ENCODE measurements around the gene BPIFB4.
"Not testable (repeated sequence)": the region's sequence is repeated elsewhere in the genome, so short reads cannot be mapped to it uniquely, and the experiment has no call there.

DNA sequence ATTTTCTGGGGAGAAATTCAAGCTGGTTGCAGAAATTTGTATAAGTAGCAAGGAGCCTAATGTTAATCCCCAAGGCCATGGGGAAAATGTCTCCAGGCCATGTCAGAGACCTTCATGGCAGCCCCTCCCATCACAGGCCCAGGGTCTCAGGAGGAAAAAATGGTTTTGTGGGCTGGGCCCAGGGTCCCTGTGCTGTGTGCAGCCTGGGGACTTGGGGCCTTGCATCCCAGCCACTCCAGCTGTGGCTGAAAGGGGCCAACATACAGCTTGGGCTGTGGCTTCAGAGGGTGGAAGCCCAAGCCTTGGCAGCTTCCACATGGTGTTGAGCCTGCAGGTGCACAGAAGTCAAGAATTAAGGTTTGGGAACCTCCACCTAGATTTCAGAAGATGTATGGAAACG is 42.9 kb downstream of the BPIFB4 start:
- TF ChIP-seq EZH2 (IDR thresholded peaks at IDR 0.05; ENCODE audit: borderline replicate concordance, low read depth, low read length, severe bottlenecking), result not testable (repeated sequence)
- TF ChIP-seq, protein P1, sequence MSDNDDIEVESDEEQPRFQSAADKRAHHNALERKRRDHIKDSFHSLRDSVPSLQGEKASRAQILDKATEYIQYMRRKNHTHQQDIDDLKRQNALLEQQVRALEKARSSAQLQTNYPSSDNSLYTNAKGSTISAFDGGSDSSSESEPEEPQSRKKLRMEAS (IDR thresholded peaks at IDR 0.05; ENCODE audit: insufficient read depth, insufficient read length), result not testable (repeated sequence)
- TF ChIP-seq, protein P2, sequence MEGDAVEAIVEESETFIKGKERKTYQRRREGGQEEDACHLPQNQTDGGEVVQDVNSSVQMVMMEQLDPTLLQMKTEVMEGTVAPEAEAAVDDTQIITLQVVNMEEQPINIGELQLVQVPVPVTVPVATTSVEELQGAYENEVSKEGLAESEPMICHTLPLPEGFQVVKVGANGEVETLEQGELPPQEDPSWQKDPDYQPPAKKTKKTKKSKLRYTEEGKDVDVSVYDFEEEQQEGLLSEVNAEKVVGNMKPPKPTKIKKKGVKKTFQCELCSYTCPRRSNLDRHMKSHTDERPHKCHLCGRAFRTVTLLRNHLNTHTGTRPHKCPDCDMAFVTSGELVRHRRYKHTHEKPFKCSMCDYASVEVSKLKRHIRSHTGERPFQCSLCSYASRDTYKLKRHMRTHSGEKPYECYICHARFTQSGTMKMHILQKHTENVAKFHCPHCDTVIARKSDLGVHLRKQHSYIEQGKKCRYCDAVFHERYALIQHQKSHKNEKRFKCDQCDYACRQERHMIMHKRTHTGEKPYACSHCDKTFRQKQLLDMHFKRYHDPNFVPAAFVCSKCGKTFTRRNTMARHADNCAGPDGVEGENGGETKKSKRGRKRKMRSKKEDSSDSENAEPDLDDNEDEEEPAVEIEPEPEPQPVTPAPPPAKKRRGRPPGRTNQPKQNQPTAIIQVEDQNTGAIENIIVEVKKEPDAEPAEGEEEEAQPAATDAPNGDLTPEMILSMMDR (IDR thresholded peaks at IDR 0.05; ENCODE audit: extremely low read depth in 1 of 2, insufficient read depth in 1 of 2, low read depth in 1 of 2, low read length in 2 of 2), result not testable (repeated sequence)
